NCI-H2107 (cell line): Measurements from ENCODE around the gene THOC7.

ENCODE experiments used
- DNase-seq: peaks from one replicate; lab custom pipeline; 2025; lab: John Stamatoyannopoulos, UW

The THOC7 gene

DNA sequence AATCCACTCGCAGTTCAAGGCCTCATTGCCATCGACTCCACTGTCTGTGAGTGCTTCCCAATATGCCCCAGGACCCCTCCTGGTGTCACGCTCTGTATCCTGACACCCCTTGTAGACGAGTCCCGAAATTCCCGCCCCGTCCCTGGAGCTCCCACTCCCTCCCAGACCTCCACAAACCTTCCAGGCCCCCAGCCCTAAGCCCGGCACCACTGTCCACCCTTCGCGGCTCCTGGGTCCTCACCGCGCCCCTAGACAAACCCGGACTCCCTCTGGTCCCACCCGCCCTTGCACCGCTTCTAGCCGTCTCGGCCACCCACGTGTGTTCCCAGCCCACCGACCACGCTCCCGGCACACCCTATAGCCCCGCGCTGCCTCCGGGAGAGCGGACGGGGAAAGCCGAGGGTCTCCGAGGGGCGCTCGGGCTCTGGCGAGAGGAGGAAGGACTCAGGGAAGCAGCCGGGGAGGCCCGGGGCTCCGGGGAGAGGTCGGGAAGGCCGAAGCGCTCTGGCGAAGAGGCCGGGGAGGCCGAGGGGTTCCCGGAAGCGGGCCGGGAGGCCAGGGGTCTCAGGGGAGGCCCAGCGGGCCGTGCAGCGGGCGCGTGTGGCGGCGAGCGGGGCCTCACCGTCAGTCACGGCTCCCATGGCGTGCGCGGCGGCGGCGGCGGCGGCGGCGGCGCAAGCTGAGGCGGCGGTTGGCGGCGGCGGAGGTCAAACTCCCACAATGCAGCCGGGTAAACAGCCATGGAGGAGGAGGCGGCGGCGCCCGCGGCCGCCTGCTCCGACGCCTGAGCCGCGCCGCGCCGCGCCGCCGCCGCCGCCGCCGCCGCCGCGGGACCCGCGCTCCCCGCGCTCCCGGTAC is at the start of gene THOC7, which contains the start of gene ATXN7:
Gene THOC7, minus strand, starts transcription at position 656 of the 858 bp plus-strand sequence. Its CDS starts 15 bp downstream, at position 641.
Gene ATXN7, plus strand, starts transcription at position 718 of the 858 bp plus-strand sequence. CDS start 48,732 bp downstream, outside the sequence.
- DNase-seq: no peak

DNA sequence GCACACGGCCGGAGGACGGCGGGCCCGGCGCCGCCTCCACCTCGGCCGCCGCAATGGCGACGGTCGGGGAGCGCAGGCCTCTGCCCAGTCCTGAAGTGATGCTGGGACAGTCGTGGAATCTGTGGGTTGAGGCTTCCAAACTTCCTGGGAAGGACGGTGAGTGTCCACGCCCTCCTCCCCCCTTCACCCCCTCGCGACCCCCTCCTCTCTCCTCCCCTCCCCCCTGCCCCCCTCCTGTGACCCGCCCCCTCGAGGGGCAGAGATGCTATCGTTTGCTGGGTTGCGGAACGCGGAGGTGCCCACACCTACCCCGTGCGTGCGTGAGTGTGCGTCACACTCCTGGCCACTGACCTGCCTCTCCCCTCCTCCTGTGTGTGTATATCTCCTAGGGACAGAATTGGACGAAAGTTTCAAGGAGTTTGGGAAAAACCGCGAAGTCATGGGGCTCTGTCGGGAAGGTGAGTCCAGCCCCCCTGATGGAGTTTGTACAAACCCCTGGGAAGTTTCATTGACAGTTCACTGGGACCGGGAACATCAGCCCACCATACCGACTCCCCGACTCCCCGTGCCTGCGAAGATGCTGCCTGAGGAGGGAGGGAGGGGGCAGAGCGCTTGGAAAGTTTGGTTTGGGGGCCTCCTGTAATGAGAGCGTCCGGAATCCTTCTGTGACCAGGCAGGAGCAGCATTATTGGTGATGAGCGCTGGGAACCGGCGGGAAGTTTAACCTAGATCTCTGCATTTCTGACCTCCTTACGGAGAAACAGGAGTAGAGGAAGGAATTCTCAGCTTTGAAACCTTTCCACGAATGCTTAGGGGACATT is 49.4 kb upstream of the THOC7 start:
- DNase-seq: no peak

DNA sequence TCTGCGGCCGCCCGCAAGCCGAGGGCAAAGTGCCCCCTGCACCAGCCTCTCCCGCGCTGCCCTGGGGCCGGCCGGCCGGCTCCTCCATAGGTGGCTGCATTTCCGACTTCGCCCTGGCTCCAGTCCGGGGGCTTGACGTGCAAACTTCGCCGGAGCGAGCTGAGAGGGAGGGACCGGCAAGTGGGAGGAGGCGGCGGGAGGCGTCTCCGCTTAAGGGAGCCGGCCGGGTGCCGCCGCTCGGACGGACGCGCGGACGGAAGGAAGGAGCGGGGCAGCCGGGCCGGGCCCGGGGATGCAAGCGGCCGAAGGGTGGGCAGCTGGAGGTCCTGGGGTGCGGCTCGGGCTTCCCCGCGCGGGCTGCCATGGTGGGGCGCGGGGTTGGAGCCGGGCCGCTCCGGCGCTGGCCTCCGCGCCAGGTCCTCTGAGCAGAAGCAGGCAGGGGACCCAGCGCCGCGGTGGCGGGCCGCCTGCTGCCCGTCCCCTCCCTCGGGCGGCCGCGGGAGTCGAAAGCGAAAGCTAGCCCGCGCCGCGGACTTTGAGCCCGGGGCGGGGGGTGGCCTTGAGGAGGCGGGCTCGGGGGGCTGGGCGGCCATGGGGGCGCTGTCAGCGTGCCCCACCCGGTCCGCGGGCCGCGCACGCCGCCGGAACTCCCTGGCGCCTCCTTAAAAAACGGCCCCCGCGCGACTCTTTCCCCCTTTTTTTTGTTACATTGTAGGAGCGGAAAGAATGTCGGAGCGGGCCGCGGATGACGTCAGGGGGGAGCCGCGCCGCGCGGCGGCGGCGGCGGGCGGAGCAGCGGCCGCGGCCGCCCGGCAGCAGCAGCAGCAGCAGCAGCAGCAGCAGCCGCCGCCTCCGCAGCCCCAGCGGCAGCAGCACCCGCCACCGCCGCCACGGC is 48.5 kb upstream of the THOC7 start, which contains the start of gene SCAANT1:
Gene SCAANT1, minus strand, starts transcription at position 511 of the 895 bp plus-strand sequence.
- DNase-seq: no peak

DNA sequence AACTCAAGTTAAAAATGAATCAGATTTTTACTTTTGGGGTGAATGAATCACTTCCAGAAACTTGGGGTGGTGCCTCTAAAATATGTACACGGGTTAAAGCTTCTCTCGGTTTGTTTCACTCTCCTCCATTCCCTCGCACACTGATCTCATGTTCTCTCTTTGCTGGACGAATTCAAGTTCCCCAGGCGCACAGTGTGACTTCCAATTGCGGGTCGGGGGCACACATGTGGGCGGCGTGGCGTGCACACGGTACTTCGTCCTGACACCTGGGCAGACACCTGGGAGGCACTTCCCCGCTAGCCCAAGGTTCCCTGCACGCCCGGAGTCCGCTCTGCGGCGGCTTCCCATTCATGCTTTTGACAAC is 47.9 kb upstream of the THOC7 start:
- no peak for DNase-seq

DNA sequence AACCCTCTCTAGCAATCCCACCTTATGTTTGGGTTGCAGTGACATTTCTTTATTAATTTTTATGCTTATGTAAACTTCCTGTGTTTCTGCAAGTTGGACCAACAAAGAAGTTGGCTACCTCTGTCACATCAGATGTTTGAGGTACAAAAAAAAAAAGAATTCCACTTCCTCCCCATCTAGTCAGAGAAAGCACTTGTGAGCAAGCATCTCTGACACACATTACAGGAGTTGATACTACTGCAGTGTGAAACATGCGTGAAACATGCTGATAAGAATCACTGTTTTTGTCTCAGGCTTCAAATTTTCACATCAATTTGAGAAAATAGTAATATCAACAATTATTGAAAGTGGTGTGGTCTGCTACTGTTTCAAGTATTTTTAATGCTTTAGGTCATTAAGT is 47.3 kb upstream of the THOC7 start:
- DNase-seq: no peak

DNA sequence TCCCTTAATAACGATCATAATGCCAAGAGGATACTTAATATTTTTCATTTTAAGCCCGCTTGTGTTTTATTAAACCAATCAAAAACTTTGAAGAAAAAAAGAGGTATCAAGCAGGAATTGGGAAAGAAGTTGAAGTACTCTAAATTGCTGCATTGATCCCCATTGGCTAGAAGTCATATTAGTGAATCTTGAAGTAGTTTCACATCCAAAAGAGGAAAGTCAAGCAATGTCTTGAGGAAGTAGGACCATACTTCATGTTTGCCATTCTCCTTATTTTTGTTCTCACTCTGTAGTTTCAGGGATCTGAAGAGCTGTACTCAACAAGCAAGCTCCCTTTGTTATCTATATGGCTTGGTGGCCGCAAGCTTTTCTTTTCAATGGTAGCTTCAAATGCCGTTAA is 46.4 kb upstream of the THOC7 start:
- DNase-seq: no peak

DNA sequence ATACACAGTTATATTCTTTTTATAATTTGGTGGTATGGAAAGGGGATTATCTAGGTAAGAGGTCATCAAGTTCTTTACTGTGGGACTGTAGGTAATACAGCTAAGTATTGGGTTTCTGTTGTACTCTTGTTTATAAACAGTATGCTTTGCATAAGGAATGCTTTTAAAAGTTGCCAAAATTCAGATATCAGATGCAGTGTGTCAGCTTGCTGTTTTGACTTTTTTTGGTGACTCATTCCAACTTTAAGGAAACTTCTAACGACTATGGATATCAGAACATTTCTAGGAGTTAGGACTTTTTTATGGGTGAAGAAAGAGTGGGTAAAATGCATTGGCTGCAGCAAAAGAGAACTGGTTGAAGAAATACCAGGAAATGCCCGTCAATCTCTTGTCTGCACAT is 45.8 kb upstream of the THOC7 start:
- no peak for DNase-seq

DNA sequence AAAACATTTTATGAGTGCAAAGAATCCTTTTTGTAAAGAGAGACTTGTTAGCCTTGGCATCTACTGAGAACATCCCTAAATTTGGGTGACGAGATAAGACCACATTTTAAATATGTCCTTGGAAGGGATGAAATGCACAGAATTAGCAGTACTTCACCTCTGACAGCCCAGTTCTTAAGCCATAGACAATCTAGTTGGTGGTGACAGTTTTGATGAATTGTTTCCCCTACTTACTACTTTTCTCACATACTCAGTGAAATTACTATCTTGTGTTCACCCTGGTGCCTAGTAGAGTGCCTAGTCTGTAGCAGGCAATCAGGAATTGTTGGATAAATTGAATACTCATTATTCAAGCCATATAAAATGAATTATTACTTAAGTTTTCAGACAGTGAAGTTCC is 45.2 kb upstream of the THOC7 start:
- DNase-seq: no peak

DNA sequence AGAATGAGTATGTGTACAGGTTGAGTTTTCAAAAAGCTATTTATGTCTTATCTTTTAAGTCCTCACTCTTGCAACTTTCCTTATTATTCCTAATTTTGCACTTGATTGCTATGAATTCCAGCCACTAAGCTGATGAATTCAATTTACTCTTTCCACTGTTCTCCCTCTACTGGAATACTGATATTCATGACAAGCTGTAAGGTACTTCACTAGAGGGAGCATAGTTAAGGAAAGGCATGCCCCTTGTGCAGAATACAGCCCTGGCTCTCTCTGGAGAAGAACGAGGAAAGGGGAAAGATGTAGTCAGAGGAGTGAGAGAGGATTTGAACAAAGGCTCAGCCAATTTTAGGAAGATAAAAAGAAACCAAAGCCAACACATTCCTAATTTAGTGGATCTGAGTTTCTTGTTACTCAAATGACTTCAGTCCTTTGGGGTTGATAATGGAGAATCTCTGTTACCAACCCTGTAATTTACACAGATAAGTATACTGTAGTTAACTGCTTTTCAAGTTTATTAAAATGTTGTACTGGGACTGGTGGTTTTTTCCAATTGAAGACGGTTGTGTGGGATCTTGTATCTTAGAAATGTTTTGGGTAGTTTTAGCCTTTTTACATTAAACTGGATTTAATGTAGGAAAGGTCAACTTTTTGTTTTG is 44.6 kb upstream of the THOC7 start:
- no peak for DNase-seq

DNA sequence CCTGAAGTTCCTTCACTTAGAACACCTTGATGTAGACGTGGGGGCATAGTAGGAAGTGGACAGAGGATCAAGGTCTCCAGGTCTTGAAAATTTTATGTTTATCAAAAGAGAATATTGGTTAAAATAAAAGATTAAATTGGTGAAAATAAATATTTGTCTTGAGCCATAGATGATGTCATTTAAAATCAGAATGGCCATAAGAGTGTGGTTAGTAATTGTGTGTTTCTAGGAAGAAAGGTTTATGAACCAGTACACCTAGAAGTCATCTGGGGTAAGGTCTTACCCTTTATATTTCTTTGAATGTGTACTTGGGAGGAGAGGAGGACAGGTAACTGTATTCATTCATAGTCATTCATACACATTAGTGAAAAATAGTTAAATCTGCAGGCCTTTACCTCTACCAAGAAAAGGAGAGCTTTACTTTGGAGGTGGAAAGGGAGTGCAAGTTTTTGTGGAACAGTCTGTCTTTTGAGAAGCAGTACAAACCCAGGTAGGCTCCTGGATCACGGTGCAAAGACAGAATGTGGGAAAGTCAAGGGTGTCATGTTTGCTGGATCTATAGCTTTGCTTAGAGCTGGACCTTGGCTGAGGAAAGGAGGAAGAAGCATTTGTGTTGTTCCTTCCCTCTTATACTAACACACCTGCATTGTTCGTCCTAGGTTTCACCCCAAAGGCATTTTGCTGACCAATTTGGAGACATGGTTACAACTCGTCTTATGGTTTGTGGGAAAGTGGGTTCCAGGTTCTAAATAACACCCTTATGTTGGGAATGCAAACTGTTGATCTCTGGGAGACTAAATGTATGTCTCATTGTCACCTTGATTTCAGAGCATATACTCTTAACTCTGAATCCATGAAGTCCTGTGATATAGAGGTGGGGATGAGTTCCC is 42.4 kb upstream of the THOC7 start:
- DNase-seq: no peak

DNA sequence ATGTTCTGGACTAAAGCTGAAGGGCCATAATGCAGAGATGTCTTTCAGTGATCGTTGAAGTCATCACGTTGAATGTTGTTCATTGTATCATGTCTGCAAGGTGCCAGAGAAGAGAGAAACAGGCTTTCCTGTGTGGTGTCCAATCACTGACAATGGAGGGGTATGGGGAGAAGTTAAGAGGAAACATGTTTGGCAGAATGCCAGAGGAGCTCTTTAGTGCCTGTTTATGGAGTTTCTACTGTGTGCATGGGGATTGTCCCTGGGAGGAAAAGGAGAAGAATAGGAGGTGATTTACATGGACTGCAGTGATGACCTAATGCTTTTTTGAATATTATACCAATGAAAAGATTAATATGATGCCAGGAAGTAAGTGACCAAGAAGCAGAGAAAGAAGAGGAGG is 36.9 kb upstream of the THOC7 start:
- peak; percentile 26 for DNase-seq

DNA sequence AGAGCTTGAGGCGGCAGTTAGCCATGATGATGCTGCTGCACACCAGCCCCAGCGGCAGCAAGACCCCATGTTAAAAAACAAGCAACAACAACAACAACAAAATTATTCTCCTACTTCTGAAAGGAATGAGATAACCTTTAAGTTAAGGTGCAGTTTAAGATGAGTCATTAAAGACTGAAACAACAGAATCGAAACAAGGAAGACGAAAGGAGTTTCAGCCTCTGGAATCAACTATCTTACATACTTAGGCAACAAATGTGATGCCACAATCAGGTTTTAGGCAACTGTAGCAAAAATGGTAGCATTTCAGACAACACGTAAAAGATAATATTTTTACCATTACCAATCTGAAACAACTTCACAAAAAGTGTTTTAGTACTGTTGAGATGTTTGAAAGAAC is 36.4 kb upstream of the THOC7 start:
- DNase-seq: no peak

DNA sequence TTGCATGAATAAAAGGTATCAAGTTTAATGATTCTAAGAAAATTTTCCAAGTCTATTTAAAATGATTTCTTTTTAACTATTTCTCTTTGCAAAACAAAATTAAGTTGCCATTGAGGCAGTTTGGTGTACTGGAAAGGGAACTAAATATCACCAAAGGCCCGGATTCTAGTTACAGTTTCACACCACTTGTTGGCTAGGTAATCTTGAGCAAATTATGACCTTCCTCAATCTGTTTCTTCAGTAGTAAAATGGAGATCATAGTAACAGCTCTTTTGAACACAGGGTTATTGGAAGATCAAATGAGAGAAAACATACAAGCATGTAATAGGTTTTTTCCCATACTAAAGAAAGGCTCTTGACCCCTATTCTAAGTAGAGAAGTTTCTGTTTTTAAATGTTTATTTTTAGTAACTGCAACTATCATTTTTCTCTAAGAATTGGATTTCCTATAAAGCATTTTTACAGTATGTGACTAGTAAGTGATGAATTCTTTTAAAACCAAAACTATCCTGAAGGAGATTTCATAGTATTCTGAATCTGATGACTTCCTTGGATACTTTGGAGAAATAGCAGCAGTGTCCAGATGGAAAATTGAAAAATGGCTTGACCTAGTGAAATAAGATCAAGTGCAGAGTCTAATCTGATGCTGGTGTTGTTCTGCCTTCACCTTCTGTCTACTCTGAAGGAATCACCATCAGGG is 32.9 kb upstream of the THOC7 start:
- DNase-seq: no peak

DNA sequence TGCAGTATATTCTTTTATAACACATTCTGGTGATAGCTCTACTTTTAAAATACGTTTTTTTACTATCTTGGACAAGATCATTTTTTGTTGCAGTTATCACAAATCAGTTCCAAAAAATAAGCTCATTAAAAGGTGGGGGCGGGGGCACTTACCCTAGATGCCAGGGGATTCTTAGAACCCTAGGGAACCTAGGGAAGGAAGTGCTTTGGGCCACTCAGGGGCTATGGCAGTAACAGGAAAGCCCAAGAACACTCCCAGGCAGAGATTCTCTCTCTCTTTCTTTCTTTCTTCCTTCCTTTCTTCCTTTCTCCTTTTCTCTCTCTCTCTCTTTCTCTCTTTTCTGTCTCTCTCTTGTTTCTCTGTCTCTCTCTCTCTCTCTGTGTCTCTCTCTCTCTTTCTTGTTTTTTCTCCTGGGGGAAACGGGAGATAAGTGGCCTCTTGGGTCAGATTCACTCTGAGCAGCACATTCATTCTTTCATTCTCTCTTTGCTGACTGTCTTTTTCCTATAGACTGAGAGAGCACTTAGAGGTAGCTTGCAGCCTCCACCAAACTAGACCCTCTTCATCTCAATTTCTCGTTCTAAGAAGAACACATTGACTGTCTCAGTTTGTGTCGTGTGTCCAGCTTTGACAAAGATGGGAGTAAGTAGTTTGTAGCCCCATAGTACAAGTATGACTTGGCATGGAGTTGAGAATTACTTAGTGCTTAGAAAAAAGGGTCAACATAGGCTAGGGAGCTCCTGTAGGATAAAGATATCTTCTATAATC is 32.0 kb upstream of the THOC7 start:
- no peak for DNase-seq

DNA sequence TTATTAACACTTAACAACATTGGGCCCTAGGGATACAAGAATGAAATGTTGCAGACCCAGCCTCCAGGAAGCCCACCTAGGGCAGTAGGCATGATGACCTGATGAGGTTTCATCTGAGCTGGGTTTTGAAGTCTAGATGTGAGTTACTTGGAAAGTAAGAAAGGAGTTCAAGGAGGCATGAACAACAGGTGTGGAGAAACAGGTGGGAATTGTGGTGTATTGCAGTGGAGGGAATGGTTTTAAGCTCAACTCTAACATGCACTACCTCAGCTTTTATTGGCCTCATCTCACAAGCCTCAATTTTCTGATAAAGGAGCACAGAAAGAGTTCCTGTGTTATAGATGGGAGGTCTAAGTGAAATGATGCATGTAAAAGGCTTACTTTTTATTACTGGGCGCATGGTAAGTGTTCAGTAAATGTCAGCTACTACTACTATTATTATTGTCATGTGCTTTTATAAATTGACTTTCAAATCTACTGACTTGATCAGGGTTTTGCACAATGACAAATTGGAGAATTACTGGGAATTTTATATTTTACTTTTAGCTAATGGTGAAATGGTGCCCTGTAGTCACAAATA is 29.3 kb upstream of the THOC7 start:
- no peak for DNase-seq

DNA sequence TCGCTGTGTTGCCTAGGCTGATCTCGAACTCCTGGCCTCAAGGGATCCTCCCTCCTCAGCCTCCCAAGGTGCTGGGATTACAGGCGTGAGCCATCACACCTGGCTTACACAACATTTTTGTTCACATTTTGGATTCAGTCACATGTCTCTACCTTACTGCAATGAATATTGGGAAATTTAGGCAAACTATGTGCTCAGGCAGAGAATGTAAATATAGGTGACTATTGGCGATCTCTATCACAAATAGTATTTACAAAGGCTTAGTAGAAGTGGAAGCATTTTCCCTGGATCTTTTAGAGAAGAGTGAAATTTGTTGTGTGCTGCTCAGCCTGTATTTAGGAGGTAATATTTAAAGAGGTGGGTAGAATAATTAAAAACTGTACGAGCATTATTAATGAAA is 27.9 kb upstream of the THOC7 start:
- no peak for DNase-seq

DNA sequence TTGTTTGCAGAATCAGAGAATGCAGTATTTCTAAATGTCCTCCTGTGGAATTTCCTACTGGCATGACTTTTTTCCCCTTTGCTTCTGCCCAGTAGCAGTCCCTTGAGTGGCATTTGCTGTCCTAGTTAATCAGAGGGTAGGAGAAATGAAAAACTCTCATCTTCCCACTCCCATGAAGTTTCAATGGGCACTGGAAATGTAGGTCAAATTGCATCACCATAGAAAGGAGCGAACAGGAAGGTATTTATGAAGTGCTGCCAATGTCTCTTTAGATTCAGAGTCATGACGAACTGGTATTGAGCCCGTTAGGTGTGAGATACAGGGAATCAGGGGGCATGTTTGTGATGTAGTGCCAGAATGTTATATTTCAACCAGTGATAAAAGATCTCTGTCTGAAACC is 23.3 kb upstream of the THOC7 start:
- no peak for DNase-seq

DNA sequence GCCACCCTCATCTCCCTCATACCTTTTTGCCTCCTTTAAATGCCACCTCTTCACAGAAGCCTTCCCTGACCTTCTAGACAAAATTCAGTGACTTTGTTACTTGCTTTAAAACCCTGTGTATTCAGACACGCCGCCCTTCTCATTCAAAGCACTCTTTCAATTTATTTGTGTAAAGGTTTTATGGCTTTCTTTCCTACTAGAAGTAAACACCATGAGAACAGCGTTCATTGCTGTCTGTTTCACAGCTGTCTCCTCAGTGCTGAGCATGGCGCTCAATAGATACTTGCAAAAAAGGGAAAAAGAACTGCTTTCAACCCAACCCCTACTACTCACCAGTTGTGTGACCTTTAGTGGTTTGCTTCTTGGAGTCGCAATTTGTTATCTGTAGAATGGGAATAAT is 17.0 kb upstream of the THOC7 start:
- DNase-seq: no peak
